Measurements from ENCODE around the gene CES4A.
"Not testable (repeated sequence)": the region's sequence is repeated elsewhere in the genome, so short reads cannot be mapped to it uniquely, and the experiment has no call there.

Gene CES4A

GRCh38 chr16:67035364-67035763 lies 47.0 kb downstream of the CES4A start:
- DNase-seq (ENCODE audit: low read depth in 2 of 2) = no peak
- TF ChIP-seq CTCF (IDR thresholded peaks at IDR 0.05; ENCODE audit: low read depth, low read length) = no peak
- H3K4me3 ChIP-seq (replicated peaks in 1 of 2; ENCODE audit: low read depth in 2 of 2, low read length in 2 of 2) = no peak overlapping the region

GRCh38 chr16:67036323-67036741 lies 47.9 kb downstream of the CES4A start:
- no peak overlapping the region for H3K4me3 ChIP-seq (replicated peaks in 1 of 2; ENCODE audit: low read depth in 2 of 2, low read length in 2 of 2)
- no peak for DNase-seq (ENCODE audit: low read depth in 2 of 2)

GRCh38 chr16:67039260-67040020 lies 51.1 kb downstream of the CES4A start:
- DNase-seq (ENCODE audit: low read depth in 2 of 2) = no peak
- H3K4me3 ChIP-seq (replicated peaks in 1 of 2; ENCODE audit: low read depth in 2 of 2, low read length in 2 of 2) = no peak overlapping the region
- no peak for TF ChIP-seq CTCF (IDR thresholded peaks at IDR 0.05; ENCODE audit: low read depth, low read length)

More at GRCh38 chr16:67036323-67036741, 47.9 kb downstream of the CES4A start:
- no peak for TF ChIP-seq CTCF (IDR thresholded peaks at IDR 0.05; ENCODE audit: low read depth, low read length)

GRCh38 chr16:67040166-67040565 lies 51.8 kb downstream of the CES4A start:
- H3K4me3 ChIP-seq (replicated peaks in 1 of 2; ENCODE audit: low read depth in 2 of 2, low read length in 2 of 2) = no peak overlapping the region
- no peak for DNase-seq (ENCODE audit: low read depth in 2 of 2)
- TF ChIP-seq CTCF (IDR thresholded peaks at IDR 0.05; ENCODE audit: low read depth, low read length) = no peak

GRCh38 chr16:67040906-67041305 lies 52.5 kb downstream of the CES4A start:
- no peak overlapping the region for H3K4me3 ChIP-seq (replicated peaks in 1 of 2; ENCODE audit: low read depth in 2 of 2, low read length in 2 of 2)
- TF ChIP-seq CTCF (IDR thresholded peaks at IDR 0.05; ENCODE audit: low read depth, low read length) = no peak

GRCh38 chr16:67041520-67041919 lies 53.1 kb downstream of the CES4A start:
- H3K4me3 ChIP-seq (replicated peaks in 1 of 2; ENCODE audit: low read depth in 2 of 2, low read length in 2 of 2); DNase-seq (ENCODE audit: low read depth in 2 of 2): not testable (repeated sequence)
- TF ChIP-seq CTCF (IDR thresholded peaks at IDR 0.05; ENCODE audit: low read depth, low read length) = peak; percentile 1

More at GRCh38 chr16:67040906-67041305, 52.5 kb downstream of the CES4A start:
- peak; percentile 32 to 50 for DNase-seq (ENCODE audit: low read depth in 2 of 2)
